ENCODE data around the gene ZNF107. TPM values are rescaled to one million over a fixed set of nuclear protein-coding genes. Genes with fewer than 3 reads are reported as not detected.

The ZNF107 gene
- total and polyA plus RNA-seq, 2 donors (not counting 3 experiments of a cell fraction or from before 2014, with no cell fraction given) = 0.77 to 5.8 TPM

DNA sequence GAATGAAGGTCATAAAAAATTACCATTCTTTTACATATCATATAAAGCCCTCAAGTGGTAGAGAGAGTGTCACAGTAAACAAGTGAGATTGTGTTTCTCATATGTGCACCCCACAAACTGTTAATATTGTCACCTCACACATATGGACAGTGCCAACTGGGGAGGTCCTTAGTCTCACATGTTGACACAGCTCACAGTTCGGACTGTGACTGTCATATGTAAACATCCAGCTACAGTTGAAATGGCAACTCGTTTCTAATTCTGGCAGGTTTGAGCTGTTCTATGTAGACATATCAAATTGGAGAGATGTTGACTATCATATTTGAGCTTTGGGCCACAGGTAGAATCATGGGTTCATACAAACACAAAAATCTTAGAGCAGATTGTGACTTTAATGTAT lies 39.4 kb upstream of the ZNF107 start:
- FAIRE-seq (no peak), DNase-seq (ENCODE audit: low read depth, low spot score) (no peak)
- intact Hi-C loops (cut with micrococcal nuclease) = no loop called here
- no TSS peak for BruUV-seq (replicated peaks)
- H3K9me1 ChIP-seq (replicated peaks; ENCODE audit: control insufficient read depth, extremely low read depth, insufficient read depth, low read length) = no peaks in the 10 kb centered on the region
- no peaks in the 10 kb centered on the region for H3K36me3 ChIP-seq (ENCODE audit: control insufficient read depth in 2 of 2, extremely low read depth in 1 of 2, insufficient read depth in 2 of 2, low read length in 2 of 2)
- dilution Hi-C loops (cut with MboI; ENCODE audit: extremely low pct_ligation_motif_present, low sequenced_read_pairs) = no loop called here
- no peak overlapping the region for H3K9ac ChIP-seq (replicated peaks; ENCODE audit: extremely low read depth, insufficient read depth, low read length)
- no peak overlapping the region for H3K4me3 ChIP-seq (replicated peaks in 1 of 3; ENCODE audit: insufficient read depth in 1 of 3, low read depth in 1 of 3, low read length in 3 of 3)
- no peaks in the 10 kb centered on the region for H3K79me2 ChIP-seq (ENCODE audit: control insufficient read depth, insufficient read depth, low read length)
- H3K27ac ChIP-seq (ENCODE audit: insufficient read depth, low read depth, low read length) = no peak overlapping the region
- H3K9me3 ChIP-seq (replicated peaks; ENCODE audit: control insufficient read depth, insufficient read depth, low read length) = peaks cover 2% of the 10 kb centered on the region
- POLR2A ChIA-PET = no interaction called here
- CTCF ChIA-PET = no interaction called here
- no peaks in the 10 kb centered on the region for H3K27me3 ChIP-seq (ENCODE audit: control insufficient read depth in 2 of 2, insufficient read depth in 2 of 2, low read length in 2 of 2)
- H3K4me1 ChIP-seq (ENCODE audit: control insufficient read depth, extremely low read depth, insufficient read depth, low read length) = no peaks in the 10 kb centered on the region
- H3K4me2 ChIP-seq (ENCODE audit: insufficient read depth, low read length) = no peak overlapping the region
- TF ChIP-seq, protein P1, sequence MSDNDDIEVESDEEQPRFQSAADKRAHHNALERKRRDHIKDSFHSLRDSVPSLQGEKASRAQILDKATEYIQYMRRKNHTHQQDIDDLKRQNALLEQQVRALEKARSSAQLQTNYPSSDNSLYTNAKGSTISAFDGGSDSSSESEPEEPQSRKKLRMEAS (IDR thresholded peaks at IDR 0.05; ENCODE audit: insufficient read depth, insufficient read length) = no peak
- TF ChIP-seq MYC (IDR thresholded peaks at IDR 0.05; ENCODE audit: low read depth, low read length) = no peak
- TF ChIP-seq, protein P2, sequence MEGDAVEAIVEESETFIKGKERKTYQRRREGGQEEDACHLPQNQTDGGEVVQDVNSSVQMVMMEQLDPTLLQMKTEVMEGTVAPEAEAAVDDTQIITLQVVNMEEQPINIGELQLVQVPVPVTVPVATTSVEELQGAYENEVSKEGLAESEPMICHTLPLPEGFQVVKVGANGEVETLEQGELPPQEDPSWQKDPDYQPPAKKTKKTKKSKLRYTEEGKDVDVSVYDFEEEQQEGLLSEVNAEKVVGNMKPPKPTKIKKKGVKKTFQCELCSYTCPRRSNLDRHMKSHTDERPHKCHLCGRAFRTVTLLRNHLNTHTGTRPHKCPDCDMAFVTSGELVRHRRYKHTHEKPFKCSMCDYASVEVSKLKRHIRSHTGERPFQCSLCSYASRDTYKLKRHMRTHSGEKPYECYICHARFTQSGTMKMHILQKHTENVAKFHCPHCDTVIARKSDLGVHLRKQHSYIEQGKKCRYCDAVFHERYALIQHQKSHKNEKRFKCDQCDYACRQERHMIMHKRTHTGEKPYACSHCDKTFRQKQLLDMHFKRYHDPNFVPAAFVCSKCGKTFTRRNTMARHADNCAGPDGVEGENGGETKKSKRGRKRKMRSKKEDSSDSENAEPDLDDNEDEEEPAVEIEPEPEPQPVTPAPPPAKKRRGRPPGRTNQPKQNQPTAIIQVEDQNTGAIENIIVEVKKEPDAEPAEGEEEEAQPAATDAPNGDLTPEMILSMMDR (IDR thresholded peaks at IDR 0.05; ENCODE audit: extremely low read depth in 1 of 2, insufficient read depth in 1 of 2, low read depth in 1 of 2, low read length in 2 of 2) = no peak
- H4K20me1 ChIP-seq (replicated peaks; ENCODE audit: control insufficient read depth, extremely low read depth, insufficient read depth, low read length) = no peaks in the 10 kb centered on the region
- no peak overlapping the region for H2AFZ ChIP-seq (ENCODE audit: low read depth, low read length)

DNA sequence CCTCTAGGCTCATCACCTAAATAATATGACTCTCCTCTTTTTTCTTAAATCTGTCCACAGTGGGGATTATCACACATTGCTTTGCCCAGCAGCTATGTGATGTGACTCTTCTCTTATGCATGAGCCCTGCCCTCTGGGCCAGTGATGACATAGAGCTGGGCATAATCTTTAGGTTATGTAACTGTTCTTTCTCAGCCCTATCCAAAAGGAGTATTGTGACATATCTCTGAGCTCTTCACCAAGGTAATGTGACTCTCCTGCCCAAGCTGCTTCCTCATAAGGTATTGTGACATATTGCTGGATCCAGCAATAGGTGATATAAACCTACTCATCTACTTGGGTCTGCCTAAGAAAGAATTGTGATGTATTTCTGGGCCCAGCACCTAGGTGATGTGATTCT lies 37.7 kb upstream of the ZNF107 start:
- no peak overlapping the region for H3K4me2 ChIP-seq (ENCODE audit: insufficient read depth, low read length)
- no peaks in the 10 kb centered on the region for H3K36me3 ChIP-seq (ENCODE audit: control insufficient read depth in 2 of 2, extremely low read depth in 1 of 2, insufficient read depth in 2 of 2, low read length in 2 of 2)
- H3K9ac ChIP-seq (replicated peaks; ENCODE audit: extremely low read depth, insufficient read depth, low read length) = no peak overlapping the region
- intact Hi-C loops (cut with micrococcal nuclease) = no loop called here
- dilution Hi-C loops (cut with MboI; ENCODE audit: extremely low pct_ligation_motif_present, low sequenced_read_pairs) = no loop called here
- no peaks in the 10 kb centered on the region for H4K20me1 ChIP-seq (replicated peaks; ENCODE audit: control insufficient read depth, extremely low read depth, insufficient read depth, low read length)
- DNase-seq (ENCODE audit: low read depth, low spot score) (no peak), FAIRE-seq (no peak)
- no TSS peak for BruUV-seq (replicated peaks)
- no peaks in the 10 kb centered on the region for H3K4me1 ChIP-seq (ENCODE audit: control insufficient read depth, extremely low read depth, insufficient read depth, low read length)
- no peaks in the 10 kb centered on the region for H3K9me1 ChIP-seq (replicated peaks; ENCODE audit: control insufficient read depth, extremely low read depth, insufficient read depth, low read length)
- ChIA-PET CTCF (no interaction called here), POLR2A (no interaction called here)
- H3K4me3 ChIP-seq (replicated peaks in 1 of 3; ENCODE audit: insufficient read depth in 1 of 3, low read depth in 1 of 3, low read length in 3 of 3) = no peak overlapping the region
- no peaks in the 10 kb centered on the region for H3K27me3 ChIP-seq (ENCODE audit: control insufficient read depth in 2 of 2, insufficient read depth in 2 of 2, low read length in 2 of 2)
- H2AFZ ChIP-seq (ENCODE audit: low read depth, low read length) = no peak overlapping the region
- H3K27ac ChIP-seq (ENCODE audit: insufficient read depth, low read depth, low read length) = no peak overlapping the region
- no peaks in the 10 kb centered on the region for H3K79me2 ChIP-seq (ENCODE audit: control insufficient read depth, insufficient read depth, low read length)
- TF ChIP-seq POLR2AphosphoS5 (IDR thresholded peaks at IDR 0.05; ENCODE audit: insufficient read depth, low read depth, low read length) = no peak
- no peak for TF ChIP-seq JUN (IDR thresholded peaks at IDR 0.05; ENCODE audit: borderline replicate concordance, insufficient read depth, insufficient read length, low read depth)
- TF ChIP-seq, protein P2 (IDR thresholded peaks at IDR 0.05; ENCODE audit: extremely low read depth in 1 of 2, insufficient read depth in 1 of 2, low read depth in 1 of 2, low read length in 2 of 2) = no peak
- TF ChIP-seq POLR2A (IDR thresholded peaks at IDR 0.05; ENCODE audit: low read depth, low read length) = no peak
- TF ChIP-seq EZH2 (IDR thresholded peaks at IDR 0.05; ENCODE audit: borderline replicate concordance, low read depth, low read length, severe bottlenecking) = no peak
- no peak for TF ChIP-seq MYC (IDR thresholded peaks at IDR 0.05; ENCODE audit: low read depth, low read length)
- TF ChIP-seq GATA2 (IDR thresholded peaks at IDR 0.05; ENCODE audit: insufficient read depth, insufficient read length, low read depth, low read length) = no peak
- TF ChIP-seq, protein P1 (IDR thresholded peaks at IDR 0.05; ENCODE audit: insufficient read depth, insufficient read length) = no peak
- no peak for TF ChIP-seq FOS (IDR thresholded peaks at IDR 0.05; ENCODE audit: borderline replicate concordance, insufficient read depth, low read length)
- H3K9me3 ChIP-seq (replicated peaks; ENCODE audit: control insufficient read depth, insufficient read depth, low read length) = peaks cover 2% of the 10 kb centered on the region
